Measurements from ENCODE around the gene HOXA6. TPM values are rescaled to one million over a fixed set of nuclear protein-coding genes. Genes with fewer than 3 reads are reported as not detected.

HOXA6 gene
- total RNA-seq, 2 experiments from 2014 or later: not detected

- Mint-ChIP-seq H3K27me3 (ENCODE audit: low read depth) (peaks cover 2% of the 10 kb centered on the region), H3K36me3 (ENCODE audit: low read depth) (no peaks in the 10 kb centered on the region), H3K9me3 (no peaks in the 10 kb centered on the region), H3K4me3 (no peak overlapping the region), H3K4me1 (ENCODE audit: low read depth) (no peaks in the 10 kb centered on the region), H3K27ac (no peak overlapping the region)
- intact Hi-C loops (cut with micrococcal nuclease): no loop called here
- CTCF ChIA-PET: no interaction called here
- DNase-seq: no peak
These were observed 32.1 kb downstream of the HOXA6 start for GRCh38 chr7:27115221-27116026.

DNA sequence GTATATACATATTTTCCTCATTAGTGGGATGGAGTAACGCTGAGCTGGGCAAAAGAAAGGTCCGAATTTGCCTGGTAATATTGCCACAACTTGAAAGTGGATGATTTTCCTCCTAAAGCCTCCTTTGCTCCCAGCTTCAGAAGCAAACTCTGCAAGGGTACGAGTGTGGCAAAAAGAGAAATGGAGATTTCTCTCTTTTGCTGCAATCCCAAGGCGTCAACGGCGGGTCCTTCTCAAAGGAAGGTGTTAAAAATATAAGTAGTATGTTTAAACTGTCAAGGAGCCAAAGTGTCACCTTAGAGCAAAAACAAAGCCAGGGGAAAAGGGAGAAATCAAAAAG lies 32.7 kb downstream of the HOXA6 start:
- CTCF ChIA-PET: no interaction called here
- intact Hi-C loops (cut with micrococcal nuclease): no loop called here
- Mint-ChIP-seq H3K9me3 (no peaks in the 10 kb centered on the region), H3K36me3 (ENCODE audit: low read depth) (no peaks in the 10 kb centered on the region), H3K27ac (no peak overlapping the region), H3K27me3 (ENCODE audit: low read depth) (peaks cover 3% of the 10 kb centered on the region), H3K4me1 (ENCODE audit: low read depth) (no peaks in the 10 kb centered on the region), H3K4me3 (no peak overlapping the region)
- no peak for DNase-seq

- Mint-ChIP-seq H3K27me3 (ENCODE audit: low read depth) (peaks cover 5% of the 10 kb centered on the region), H3K9me3 (no peaks in the 10 kb centered on the region), H3K4me1 (ENCODE audit: low read depth) (no peaks in the 10 kb centered on the region), H3K36me3 (ENCODE audit: low read depth) (no peaks in the 10 kb centered on the region), H3K27ac (no peak overlapping the region), H3K4me3 (no peak overlapping the region)
- DNase-seq: no peak
- intact Hi-C loops (cut with micrococcal nuclease): no loop called here
- CTCF ChIA-PET: no interaction called here
These were observed 33.4 kb downstream of the HOXA6 start for GRCh38 chr7:27113991-27114769.

- H3K36me3 Mint-ChIP-seq (ENCODE audit: low read depth): no peaks in the 10 kb centered on the region
- peaks cover 5% of the 10 kb centered on the region for H3K27me3 Mint-ChIP-seq (ENCODE audit: low read depth)
- DNase-seq: no peak
- CTCF ChIA-PET: no interaction called here
- no peak overlapping the region for H3K4me3 Mint-ChIP-seq
- no peak overlapping the region for H3K27ac Mint-ChIP-seq
- H3K4me1 Mint-ChIP-seq (ENCODE audit: low read depth): no peaks in the 10 kb centered on the region
- intact Hi-C loops (cut with micrococcal nuclease): no loop called here
- H3K9me3 Mint-ChIP-seq: no peaks in the 10 kb centered on the region
These were observed 34.3 kb downstream of the HOXA6 start for GRCh38 chr7:27112955-27113949.

- no peak overlapping the region for H3K27ac Mint-ChIP-seq
These were observed 35.2 kb downstream of the HOXA6 start for GRCh38 chr7:27112361-27112760.

GRCh38 chr7:27111751-27112277 lies 35.8 kb downstream of the HOXA6 start:
- intact Hi-C loops (cut with micrococcal nuclease): no loop called here
- CTCF ChIA-PET: no interaction called here
- Mint-ChIP-seq H3K27me3 (ENCODE audit: low read depth) (peaks cover 5% of the 10 kb centered on the region), H3K9me3 (no peaks in the 10 kb centered on the region), H3K36me3 (ENCODE audit: low read depth) (peaks cover 1% of the 10 kb centered on the region), H3K4me1 (ENCODE audit: low read depth) (no peaks in the 10 kb centered on the region), H3K4me3 (no peak overlapping the region), H3K27ac (no peak overlapping the region)
- no peak for DNase-seq

More at GRCh38 chr7:27112361-27112760, 35.2 kb downstream of the HOXA6 start:
- no peak for DNase-seq
- H3K9me3 Mint-ChIP-seq: no peaks in the 10 kb centered on the region
- peaks cover 5% of the 10 kb centered on the region for H3K27me3 Mint-ChIP-seq (ENCODE audit: low read depth)
- H3K4me1 Mint-ChIP-seq (ENCODE audit: low read depth): no peaks in the 10 kb centered on the region
- peaks cover 1% of the 10 kb centered on the region for H3K36me3 Mint-ChIP-seq (ENCODE audit: low read depth)
- intact Hi-C loops (cut with micrococcal nuclease): no loop called here
- CTCF ChIA-PET: no interaction called here
- no peak overlapping the region for H3K4me3 Mint-ChIP-seq

- no peaks in the 10 kb centered on the region for H3K4me1 Mint-ChIP-seq (ENCODE audit: low read depth)
- no peaks in the 10 kb centered on the region for H3K9me3 Mint-ChIP-seq
- H3K36me3 Mint-ChIP-seq (ENCODE audit: low read depth): peaks cover 1% of the 10 kb centered on the region
- intact Hi-C loops (cut with micrococcal nuclease): no loop called here
- no peak overlapping the region for H3K27ac Mint-ChIP-seq
- peaks cover 5% of the 10 kb centered on the region for H3K27me3 Mint-ChIP-seq (ENCODE audit: low read depth)
- CTCF ChIA-PET: no interaction called here
- DNase-seq: no peak
- H3K4me3 Mint-ChIP-seq: no peak overlapping the region
These were observed 36.4 kb downstream of the HOXA6 start for GRCh38 chr7:27111042-27111750.

GRCh38 chr7:27110186-27111031 lies 37.2 kb downstream of the HOXA6 start:
- peaks cover 1% of the 10 kb centered on the region for H3K36me3 Mint-ChIP-seq (ENCODE audit: low read depth)
- intact Hi-C loops (cut with micrococcal nuclease): no loop called here
- no peak overlapping the region for H3K4me3 Mint-ChIP-seq
- H3K9me3 Mint-ChIP-seq: no peaks in the 10 kb centered on the region
- no peak overlapping the region for H3K27ac Mint-ChIP-seq
- DNase-seq: no peak
- CTCF ChIA-PET: no interaction called here
- peaks cover 13% of the 10 kb centered on the region for H3K27me3 Mint-ChIP-seq (ENCODE audit: low read depth)
- no peaks in the 10 kb centered on the region for H3K4me1 Mint-ChIP-seq (ENCODE audit: low read depth)

DNA sequence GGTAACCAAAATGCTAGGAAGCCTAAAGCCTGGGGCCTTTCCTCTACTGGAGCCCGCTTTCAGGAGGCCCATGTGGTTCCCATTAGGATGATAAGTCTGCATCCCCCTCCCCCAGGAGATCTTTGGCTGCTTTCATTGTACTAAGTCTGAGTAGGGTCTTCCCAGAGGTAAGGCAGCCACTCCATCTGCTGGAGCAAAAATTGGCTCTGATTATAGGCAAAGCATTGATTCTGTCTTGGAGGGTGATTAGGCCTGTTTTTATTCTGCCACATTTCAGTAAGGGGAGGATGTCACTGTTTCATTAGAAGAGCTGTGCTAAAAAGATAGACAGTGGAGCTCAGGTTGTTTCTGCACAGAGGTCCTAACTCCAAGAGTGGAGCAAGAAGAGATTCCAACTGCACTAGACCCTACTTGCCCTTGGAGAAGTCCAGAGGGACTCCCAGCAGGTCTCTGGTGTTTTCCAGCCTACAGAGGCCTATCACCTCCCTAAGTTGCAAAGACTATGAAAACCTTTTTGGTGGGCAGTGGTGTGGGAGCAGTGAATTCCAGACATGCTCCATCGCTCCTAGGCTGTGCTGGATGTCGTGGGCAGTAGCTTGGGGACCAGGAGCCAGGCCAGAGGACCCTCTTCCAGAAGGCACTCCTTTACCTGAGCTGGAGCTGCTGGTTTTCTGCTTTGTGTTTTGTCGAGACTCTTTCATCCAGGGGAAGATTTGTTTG lies 37.9 kb downstream of the HOXA6 start:
- Mint-ChIP-seq H3K9me3 (no peaks in the 10 kb centered on the region), H3K36me3 (ENCODE audit: low read depth) (peaks cover 1% of the 10 kb centered on the region), H3K4me3 (no peak overlapping the region), H3K27me3 (ENCODE audit: low read depth) (peaks cover 16% of the 10 kb centered on the region), H3K4me1 (ENCODE audit: low read depth) (no peaks in the 10 kb centered on the region), H3K27ac (no peak overlapping the region)
- intact Hi-C loops (cut with micrococcal nuclease): no loop called here
- CTCF ChIA-PET: no interaction called here
- no peak for DNase-seq

- H3K4me1 Mint-ChIP-seq (ENCODE audit: low read depth): peaks cover 3% of the 10 kb centered on the region
- H3K27ac Mint-ChIP-seq: no peak overlapping the region
- intact Hi-C loops (cut with micrococcal nuclease): no loop called here
- peaks cover 1% of the 10 kb centered on the region for H3K36me3 Mint-ChIP-seq (ENCODE audit: low read depth)
- CTCF ChIA-PET: no interaction called here
- no peaks in the 10 kb centered on the region for H3K9me3 Mint-ChIP-seq
- no peak overlapping the region for H3K4me3 Mint-ChIP-seq
- H3K27me3 Mint-ChIP-seq (ENCODE audit: low read depth): peaks cover 24% of the 10 kb centered on the region
- DNase-seq: no peak
These were observed 39.0 kb downstream of the HOXA6 start for GRCh38 chr7:27108390-27109127.
